GM21576 (cell line): ENCODE results near the gene C8A.

Source experiments
- ATAC-seq: cut with Tn5 transposase; IDR thresholded peaks from one replicate; pipeline ENCODE4 v1.9.1; 2021; ENCODE audit warnings: mild to moderate bottlenecking, moderate library complexity; ENCODE audit not compliant: unreplicated experiment

C8A gene

DNA sequence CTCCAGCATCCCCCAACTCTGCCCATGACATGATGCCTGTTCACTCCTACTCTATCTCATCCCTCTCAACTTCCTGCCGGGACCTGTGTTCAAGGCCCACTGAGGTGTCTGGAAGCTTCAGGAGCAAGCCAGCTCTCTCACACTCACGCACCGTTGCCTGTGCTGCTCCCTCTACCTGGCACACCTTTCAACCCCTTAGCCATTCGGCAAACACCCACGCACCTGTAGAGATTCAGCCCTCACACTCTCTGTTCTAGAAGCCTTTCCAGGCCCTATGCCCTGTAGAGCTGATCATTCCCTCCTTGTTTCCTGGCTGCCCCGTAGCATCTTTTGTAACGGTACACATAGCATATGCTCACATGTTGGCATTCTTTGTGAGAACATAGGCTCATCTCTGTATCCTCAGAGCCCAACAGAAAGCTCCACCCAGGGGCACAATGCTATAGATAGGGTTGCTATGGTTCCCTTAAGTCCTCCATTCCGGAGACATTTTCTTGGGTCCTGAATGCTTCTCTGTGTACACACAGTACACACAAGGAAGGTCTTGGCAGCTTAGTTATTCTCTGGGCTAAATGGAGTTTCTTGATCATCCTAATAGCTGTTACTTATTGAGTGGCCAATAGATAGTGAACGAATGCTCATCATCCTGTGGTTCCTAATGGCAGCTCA lies 109.9 kb downstream of the C8A start:
- ATAC-seq = no peak

DNA sequence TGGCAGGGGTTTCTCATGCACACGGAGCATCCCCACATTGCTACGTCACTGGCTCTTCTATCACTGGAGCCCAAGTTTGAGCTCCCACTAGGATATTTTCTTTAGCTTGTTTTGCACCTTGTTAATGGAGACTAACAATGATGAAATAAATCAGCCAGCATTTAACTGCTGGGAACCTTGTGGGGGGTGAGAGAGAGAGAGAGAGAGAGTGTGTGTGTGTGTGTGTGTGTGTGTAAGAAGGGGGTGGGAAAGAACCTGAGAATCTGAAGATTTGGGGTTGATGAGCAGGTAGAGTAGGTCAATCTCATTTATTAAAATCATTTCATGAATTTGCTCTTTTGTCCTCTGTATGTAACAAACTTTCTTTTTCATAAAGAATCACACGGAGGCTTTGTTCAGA lies 110.6 kb downstream of the C8A start:
- no peak for ATAC-seq

DNA sequence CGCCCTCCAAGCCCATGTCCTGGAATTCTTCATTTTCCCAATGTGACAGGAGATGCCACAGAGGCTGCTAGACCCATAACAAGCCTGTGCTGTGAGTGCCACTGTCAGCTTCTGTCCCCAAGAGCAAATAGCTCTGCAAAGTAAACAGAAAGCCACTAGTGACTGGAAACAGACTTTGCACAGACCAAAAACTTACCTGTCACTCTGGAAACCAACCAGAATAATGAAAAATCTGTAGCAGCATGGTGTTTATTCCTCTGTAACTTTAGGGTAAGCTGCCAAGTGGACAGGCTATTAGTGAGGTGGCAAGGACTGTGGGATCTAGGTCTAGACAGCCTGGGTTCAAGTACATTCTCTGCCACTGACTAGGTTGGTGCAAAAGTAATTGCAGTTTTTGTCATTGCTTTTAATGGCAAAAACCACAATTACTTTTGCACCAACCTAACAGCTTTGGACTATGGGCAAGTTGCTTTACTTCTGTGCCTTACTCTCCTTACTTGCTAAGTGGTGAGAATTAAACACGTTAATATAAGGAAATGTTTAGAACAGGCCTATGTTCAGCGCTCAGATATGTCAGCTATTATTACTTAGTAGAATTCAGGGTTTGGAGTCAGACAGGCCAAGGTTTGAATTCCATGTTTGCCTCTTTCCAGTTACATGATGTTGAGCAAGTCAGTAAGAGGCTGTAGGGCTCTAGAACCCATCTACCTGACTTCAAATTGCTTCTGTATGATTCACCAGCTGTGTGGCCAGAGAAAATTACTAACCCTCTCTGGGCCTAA lies 111.5 kb downstream of the C8A start, which contains the start of gene C8B:
Gene C8B, minus strand, starts transcription at position 100 of the 782 bp plus-strand sequence. Its CDS starts 67 bp downstream, at position 33.
- no peak for ATAC-seq

DNA sequence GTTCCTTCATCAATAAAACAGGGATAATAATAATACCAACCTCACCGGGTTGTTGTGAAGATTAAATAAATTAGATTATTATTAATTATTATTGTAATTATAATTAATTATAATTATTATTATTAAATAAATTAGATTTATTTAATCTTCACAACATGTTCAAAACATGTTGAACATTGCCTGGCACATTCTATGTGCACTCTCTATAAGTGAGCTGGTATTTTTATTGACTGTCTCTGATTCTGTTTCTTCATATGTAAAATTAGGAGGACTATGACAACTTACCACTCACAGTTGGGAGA lies 112.1 kb downstream of the C8A start:
- no peak for ATAC-seq

DNA sequence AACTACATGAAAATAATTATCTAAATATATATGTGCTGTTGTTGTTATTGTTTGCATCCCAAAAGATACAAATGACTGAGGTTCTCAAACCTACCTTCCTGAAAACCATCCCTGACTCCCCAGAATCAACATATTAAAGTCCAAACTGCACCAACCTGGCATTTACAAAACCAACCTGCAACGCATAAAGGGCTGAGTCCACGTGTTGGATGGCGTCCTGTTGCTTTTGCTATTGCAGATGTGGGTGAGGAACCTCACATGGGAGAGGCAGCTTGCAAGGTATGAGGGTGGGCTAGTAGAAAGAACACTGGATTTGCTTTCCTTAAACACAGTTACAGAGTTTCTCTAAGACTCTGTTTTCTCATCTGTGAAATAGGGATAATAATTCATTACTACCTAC lies 112.8 kb downstream of the C8A start:
- ATAC-seq = no peak
